A549 (cell line): ENCODE results near the gene SLC30A1. TPM values are rescaled to one million over a fixed set of nuclear protein-coding genes. Genes with fewer than 3 reads are reported as not detected.

ENCODE experiments used
- ATAC-seq, 2 experiments: fragments of 200-7000 bp in 1 of 2; fragments of >200 bp in 1 of 2; cut with Nextera tagmentation in 1 of 2; cut with Tn5 transposase in 1 of 2; 3 replicates each; pipeline versions ENCODE4 v1.8.0 to v1.9.1; 2018 to 2020; ENCODE audit warnings: mild to moderate bottlenecking in 1 of 2, moderate library complexity in 1 of 2
- CTCF ChIA-PET: fragments of 300-600 bp; sonication (Branson Sonifier 250); formaldehyde crosslinking; extraction: SDS; loops from one replicate; lab custom pipeline; 2021; ENCODE audit warnings: antibody characterized with exemption, inconsistent platforms; lab: Yijun Ruan, JAX
- POLR2A ChIA-PET: fragments of 350-600 bp; formaldehyde crosslinking; extraction: SDS; loops from one replicate; lab custom pipeline; 2021; ENCODE audit warnings: antibody characterized with exemption, inconsistent platforms; lab: Yijun Ruan, JAX
- DNase-seq, 2 experiments: peaks; one replicate each; pipeline versions ENCODE4 v3.0.0 to v3.0.0-alpha.2; 2011 to 2016; ENCODE audit warnings: low read depth in 1 of 2, low spot score in 1 of 2
- FAIRE-seq: peaks from 2 replicates; lab custom pipeline; 2011; peaks lifted over from hg19 to GRCh38; lab: Jason Lieb, UNC
- H3K27ac ChIP-seq, 2 experiments: fragments of >200 bp; sonication (Bioruptor Twin); formaldehyde crosslinking; 3 replicates each; pipeline ENCODE4 v1.5.1; 2016 to 2017
- H3K4me1 ChIP-seq: fragments of >200 bp; sonication (Bioruptor Twin); formaldehyde crosslinking; 3 replicates; pipeline ENCODE4 v1.6.1; 2016
- H3K4me2 ChIP-seq: fragments of >200 bp; sonication (Bioruptor Twin); formaldehyde crosslinking; 3 replicates; pipeline ENCODE4 v1.6.1; 2016
- H3K4me3 ChIP-seq: fragments of >200 bp; sonication (Bioruptor Twin); formaldehyde crosslinking; 3 replicates; pipeline ENCODE4 v1.5.1; 2016
- H3K9me3 ChIP-seq: fragments of >200 bp; sonication (Bioruptor Twin); formaldehyde crosslinking; 3 replicates; pipeline ENCODE4 v1.6.1; 2016
- BHLHE40 ChIP-seq: IDR thresholded peaks from 2 replicates; pipeline ENCODE4 v1.6.1; 2012; ENCODE audit warnings: low read depth, low read length, inconsistent platforms
- CHD2 ChIP-seq: fragments of 150-350 bp; IDR thresholded peaks from 2 replicates; pipeline ENCODE4 v1.6.1; 2014; ENCODE audit warnings: low read length; ENCODE audit not compliant: partially characterized antibody
- CTCF ChIP-seq: fragments of >200 bp; sonication (Bioruptor Twin); formaldehyde crosslinking; IDR thresholded peaks from 3 replicates; pipeline ENCODE4 v1.5.1; 2016
- EHMT2 ChIP-seq: fragments of 200-600 bp; sonication (generic); IDR thresholded peaks from 2 replicates; pipeline ENCODE4 v1.6.1; 2016; ENCODE audit warnings: antibody characterized with exemption, low read depth, mild to moderate bottlenecking, moderate library complexity
- EP300 ChIP-seq, 2 experiments: fragments of >200 bp; sonication (Bioruptor Twin); formaldehyde crosslinking; IDR thresholded peaks; 2 replicates in 1 of 2; 3 replicates in 1 of 2; pipeline ENCODE4 v1.6.1; 2016 to 2017
- GATA3 ChIP-seq: IDR thresholded peaks from 2 replicates; pipeline ENCODE4 v1.6.1; 2012; ENCODE audit warnings: borderline replicate concordance
- HDAC2 ChIP-seq: fragments of 200-600 bp; sonication (generic); IDR thresholded peaks from 2 replicates; pipeline ENCODE4 v1.6.1; 2016
- HOXA7 ChIP-seq: fragments of 250-450 bp; sonication (Bioruptor Pico); IDR thresholded peaks from 2 replicates; pipeline ENCODE4 v1.5.0; 2020; ENCODE audit warnings: mild to moderate bottlenecking, moderate library complexity
- KDM1A ChIP-seq: fragments of 200-600 bp; sonication (generic); IDR thresholded peaks from 2 replicates; pipeline ENCODE4 v1.6.1; 2016; ENCODE audit warnings: low read depth, mild to moderate bottlenecking
- MAX ChIP-seq: IDR thresholded peaks from 2 replicates; pipeline ENCODE4 v1.6.1; 2012
- MAZ ChIP-seq: fragments of 150-350 bp; IDR thresholded peaks from 2 replicates; pipeline ENCODE4 v1.6.1; 2014; ENCODE audit warnings: antibody characterized with exemption, low read depth, low read length, borderline replicate concordance
- POLR2A ChIP-seq: IDR thresholded peaks from 2 replicates; pipeline ENCODE4 v1.6.1; 2012; ENCODE audit warnings: mild to moderate bottlenecking, low read length
- POLR2AphosphoS2 ChIP-seq: conservative IDR thresholded peaks from 2 replicates; pipeline ENCODE4 v1.6.1; 2012; ENCODE audit warnings: low read length, improper control_type of control experiment, inconsistent platforms
- SMC3 ChIP-seq: fragments of >200 bp; sonication (Bioruptor Twin); formaldehyde crosslinking; IDR thresholded peaks from 3 replicates; pipeline ENCODE4 v1.6.1; 2018; ENCODE audit warnings: inconsistent platforms
- SREBF2 ChIP-seq: fragments of 450-650 bp; IDR thresholded peaks from 2 replicates; pipeline ENCODE4 v1.6.1; 2014; ENCODE audit warnings: mild to moderate bottlenecking, moderate library complexity
- ZC3H11A ChIP-seq: fragments of 450-650 bp; IDR thresholded peaks from 2 replicates; pipeline ENCODE4 v1.6.1; 2014; ENCODE audit warnings: antibody characterized with exemption, mild to moderate bottlenecking
- ZSCAN20 ChIP-seq: fragments of 250-450 bp; sonication (Bioruptor Pico); IDR thresholded peaks from 2 replicates; pipeline ENCODE4 v1.8.0; 2022; ENCODE audit warnings: mild to moderate bottlenecking, moderate library complexity
- WGBS: methylation state at CpG from one replicate; pipeline ENCODE4 v1.1.6; 2017; ENCODE audit errors: missing lambda C conversion rate; 5-methylcytosine and 5-hydroxymethylcytosine counted together
- polyA plus RNA-seq, 4 experiments: library from polyadenylated mRNA; depleted of rRNA in 3 of 4; stranded (reverse); fragments of >200 nt; fragmentation: RNase III in 1 of 4; extraction: RNeasy Plus Mini Kit Qiagen cat#74134 plus additional on column Dnase treatment in 1 of 4; gene quantifications; 2 replicates in 3 of 4; 3 replicates in 1 of 4; pipeline ENCODE4 v1.2.3, GENCODE V29; 2011 to 2017

Gene SLC30A1
- polyA plus RNA-seq, 2 of the 4 experiments (the other 2 are of a cell fraction): 20.6 to 27.0 TPM

- H3K9me3 ChIP-seq: no peaks in the 10 kb centered on the region
- TF ChIP-seq POLR2AphosphoS2: no peak
- TF ChIP-seq MAZ: no peak
- TF ChIP-seq CHD2: no peak
- TF ChIP-seq SREBF2: no peak
- TF ChIP-seq CTCF: no peak
- TF ChIP-seq HDAC2: no peak
- ChIA-PET CTCF (interaction anchor here (0.7 to 1.7 kb wide), 8 partner anchors 9 to 283 kb away, joined by 3 to 6 read pairs (median 4); no protein-coding TSS in a partner anchor), POLR2A (interaction anchor here (3.1 kb wide), 1 partner anchor 28 kb away, joined by 11 read pairs; the partner anchor contains the start of gene SLC30A1)
- no peak overlapping the region for H3K4me2 ChIP-seq
- FAIRE-seq (no peak), ATAC-seq (no peak), DNase-seq (no peak)
- H3K4me1 ChIP-seq: peaks cover 30% of the 10 kb centered on the region
- no peak overlapping the region for H3K27ac ChIP-seq
- WGBS: 85% methylated on average over 12 of the region's 12 CpGs
- no peak overlapping the region for H3K4me3 ChIP-seq
Observed at GRCh38 chr1:211606914-211607753, 28.2 kb upstream of the SLC30A1 start.

GRCh38 chr1:211606332-211606913 is 27.5 kb upstream of the SLC30A1 start:
- FAIRE-seq (no peak), ATAC-seq (no peak), DNase-seq (no peak)
- no peak overlapping the region for H3K4me2 ChIP-seq
- no peak for TF ChIP-seq ZC3H11A
- TF ChIP-seq POLR2A: no peak
- no peak for TF ChIP-seq SREBF2
- TF ChIP-seq ZSCAN20 (CRISPR knock-in tag): no peak
- no peak for TF ChIP-seq MAX
- TF ChIP-seq SMC3: no peak
- TF ChIP-seq CTCF: no peak
- no peak for TF ChIP-seq HOXA7
- no peak for TF ChIP-seq EP300 (IDR thresholded peaks at IDR 0.05)
- no peak for TF ChIP-seq BHLHE40
- TF ChIP-seq CHD2: no peak
- TF ChIP-seq KDM1A: no peak
- TF ChIP-seq GATA3: no peak
- no peak for TF ChIP-seq EHMT2
- H3K9me3 ChIP-seq: no peaks in the 10 kb centered on the region
- WGBS: 81% methylated on average over 8 of the region's 8 CpGs
- no peak overlapping the region for H3K4me3 ChIP-seq
- H3K4me1 ChIP-seq: peaks cover 30% of the 10 kb centered on the region
- POLR2A ChIA-PET: interaction anchor here (3.1 kb wide), 1 partner anchor 28 kb away, joined by 11 read pairs; the partner anchor contains the start of gene SLC30A1
- no peak overlapping the region for H3K27ac ChIP-seq
- CTCF ChIA-PET: interaction anchor here (0.7 to 1.7 kb wide), 7 partner anchors 10 to 277 kb away, joined by 3 to 6 read pairs (median 3); no protein-coding TSS in a partner anchor
